Cardiac septum (tissue), 1 donor: ENCODE measurements around the gene ADAMTS2. TPM values are rescaled to one million over a fixed set of nuclear protein-coding genes. Genes with fewer than 3 reads are reported as not detected.

Source experiments
- DNase-seq: peaks from one replicate; pipeline ENCODE4 v3.0.0-alpha.2; 2020; ENCODE audit warnings: low spot score
- intact Hi-C: fragments of 100-400 bp; cut with DNase I; formaldehyde crosslinking; loops from one replicate; pipeline ENCODE4 v1.14.0; 2022
- total RNA-seq: library from RNA; stranded (reverse); fragmentation: NEBNext Ultra II Directional; extraction: Animal tissue kit (Norgen Biotek cat#: 25700); gene quantifications from one replicate; pipeline ENCODE4 v1.2.1, GENCODE V29; 2021
- donor health status: DM: no; HTN: no; CAD: no.

Gene ADAMTS2
- total RNA-seq, 1 donor from 2014 or later: 5.9 TPM

- peak; percentile 65 for DNase-seq
- intact Hi-C loops: loop anchor here (1.0 kb wide), 1 partner anchor 330 kb away; no protein-coding TSS in a partner anchor
Observed at GRCh38 chr5:179164331-179165311, 180.6 kb downstream of the ADAMTS2 start.

- DNase-seq: peak; percentile 67
- intact Hi-C loops: no loop called here
Observed at GRCh38 chr5:179163236-179164155, 181.8 kb downstream of the ADAMTS2 start.

- DNase-seq: peak; percentile 65
- intact Hi-C loops: no loop called here
Observed at GRCh38 chr5:179162351-179163235, 182.7 kb downstream of the ADAMTS2 start.

GRCh38 chr5:179161901-179162300 lies 183.4 kb downstream of the ADAMTS2 start:
- intact Hi-C loops: no loop called here
- peak; percentile 58 for DNase-seq

GRCh38 chr5:179160584-179160983 lies 184.7 kb downstream of the ADAMTS2 start:
- DNase-seq: no peak
- intact Hi-C loops: no loop called here

GRCh38 chr5:179158556-179158955 lies 186.7 kb downstream of the ADAMTS2 start:
- DNase-seq: no peak
- intact Hi-C loops: no loop called here

GRCh38 chr5:179154991-179155955 lies 190.0 kb downstream of the ADAMTS2 start:
- intact Hi-C loops: no loop called here
- peak; percentile 68 for DNase-seq

- intact Hi-C loops: no loop called here
Observed at GRCh38 chr5:179154346-179154990, 190.8 kb downstream of the ADAMTS2 start.

GRCh38 chr5:179153921-179154345 lies 191.3 kb downstream of the ADAMTS2 start:
- peak; percentile 68 for DNase-seq

More at GRCh38 chr5:179154346-179154990, 190.8 kb downstream of the ADAMTS2 start:
- DNase-seq: peak; percentile 62

GRCh38 chr5:179153341-179153901 lies 191.8 kb downstream of the ADAMTS2 start:
- DNase-seq: peak; percentile 62
- intact Hi-C loops: no loop called here

More at GRCh38 chr5:179153921-179154345, 191.3 kb downstream of the ADAMTS2 start:
- intact Hi-C loops: no loop called here

GRCh38 chr5:179152941-179153340 lies 192.3 kb downstream of the ADAMTS2 start:
- peak; percentile 46 for DNase-seq
- intact Hi-C loops: no loop called here

GRCh38 chr5:179152144-179152895 lies 192.9 kb downstream of the ADAMTS2 start:
- DNase-seq: peak; percentile 76
- intact Hi-C loops: no loop called here

GRCh38 chr5:179151286-179152118 lies 193.8 kb downstream of the ADAMTS2 start:
- peak; percentile 33 for DNase-seq
- intact Hi-C loops: no loop called here

- peak; percentile 62 for DNase-seq
- intact Hi-C loops: no loop called here
Observed at GRCh38 chr5:179150011-179150410, 195.2 kb downstream of the ADAMTS2 start.

- intact Hi-C loops: no loop called here
- no peak for DNase-seq
Observed at GRCh38 chr5:179149278-179149677, 196.0 kb downstream of the ADAMTS2 start.
